ENCODE data around the gene NCK2. TPM values are rescaled to one million over a fixed set of nuclear protein-coding genes. Genes with fewer than 3 reads are reported as not detected.
"Not testable (repeated sequence)": the region's sequence is repeated elsewhere in the genome, so short reads cannot be mapped to it uniquely, and the experiment has no call there.

The NCK2 gene
- total RNA-seq, 1 donor from 2014 or later = 45.9 TPM

- Histone ChIP-seq H3K4me1 (no peaks in the 10 kb centered on the region), H3K27ac (no peak overlapping the region), H3K4me3 (no peak overlapping the region), H3K27me3 (no peaks in the 10 kb centered on the region), H3K9me3 (no peaks in the 10 kb centered on the region), H3K36me3 (peaks cover 0 to 20% of the 10 kb centered on the region in 2 donors)
- TF ChIP-seq POLR2AphosphoS5 (IDR thresholded peaks at IDR 0.05; ENCODE audit: insufficient read depth in 1 of 2, low read depth in 1 of 2) (no peak), CTCF (IDR thresholded peaks at IDR 0.05) (no peak), POLR2A (IDR thresholded peaks at IDR 0.05) (no peak)
- DNase-seq (ENCODE audit: extremely low spot score in 2 of 2) = no peak
- intact Hi-C loops (cut with DNase I) = no loop called here
These were observed 151.5 kb downstream of the NCK2 start for GRCh38 chr2:105895990-105896764.

- no peak overlapping the region for H3K27ac ChIP-seq
- H3K27me3 ChIP-seq = no peaks in the 10 kb centered on the region
- no peak for DNase-seq (ENCODE audit: extremely low spot score in 2 of 2)
- intact Hi-C loops (cut with DNase I) = no loop called here
- no peaks in the 10 kb centered on the region for H3K9me3 ChIP-seq
- no peaks in the 10 kb centered on the region for H3K4me1 ChIP-seq
- TF ChIP-seq POLR2A (IDR thresholded peaks at IDR 0.05) = no peak
- peaks cover 0 to 20% of the 10 kb centered on the region in 2 donors for H3K36me3 ChIP-seq
- H3K4me3 ChIP-seq = no peak overlapping the region
These were observed 152.1 kb downstream of the NCK2 start for GRCh38 chr2:105896765-105897163.

GRCh38 chr2:105897694-105898093 is 153.0 kb downstream of the NCK2 start:
- not testable (repeated sequence) for H3K27ac ChIP-seq

GRCh38 chr2:105903051-105903674 is 158.5 kb downstream of the NCK2 start:
- intact Hi-C loops (cut with DNase I) = no loop called here
- no peak for DNase-seq (ENCODE audit: extremely low spot score in 2 of 2)
- H3K36me3 ChIP-seq = peaks cover 0 to 4% of the 10 kb centered on the region in 2 donors

More at GRCh38 chr2:105897694-105898093, 153.0 kb downstream of the NCK2 start:
- DNase-seq (ENCODE audit: extremely low spot score in 2 of 2); H3K27me3 ChIP-seq; H3K4me3 ChIP-seq; H3K9me3 ChIP-seq; intact Hi-C loops (cut with DNase I); H3K4me1 ChIP-seq: not testable (repeated sequence)
- peaks cover 0 to 20% of the 10 kb centered on the region in 2 donors for H3K36me3 ChIP-seq

GRCh38 chr2:105904938-105905337 is 160.2 kb downstream of the NCK2 start:
- Histone ChIP-seq H3K4me1 (no peaks in the 10 kb centered on the region), H3K27ac (no peak overlapping the region), H3K9me3 (no peaks in the 10 kb centered on the region), H3K27me3 (no peaks in the 10 kb centered on the region), H3K4me3 (no peak overlapping the region), H3K36me3 (no peaks in the 10 kb centered on the region)
- intact Hi-C loops (cut with DNase I) = no loop called here
- TF ChIP-seq POLR2AphosphoS5 (IDR thresholded peaks at IDR 0.05; ENCODE audit: insufficient read depth in 1 of 2, low read depth in 1 of 2) (no peak), POLR2A (IDR thresholded peaks at IDR 0.05) (no peak), CTCF (IDR thresholded peaks at IDR 0.05) (no peak)
- DNase-seq (ENCODE audit: extremely low spot score in 2 of 2) = no peak

More at GRCh38 chr2:105903051-105903674, 158.5 kb downstream of the NCK2 start:
- no peaks in the 10 kb centered on the region for H3K9me3 ChIP-seq
- no peaks in the 10 kb centered on the region for H3K4me1 ChIP-seq
- TF ChIP-seq POLR2AphosphoS5 (IDR thresholded peaks at IDR 0.05; ENCODE audit: insufficient read depth in 1 of 2, low read depth in 1 of 2) (no peak), CTCF (IDR thresholded peaks at IDR 0.05) (no peak), POLR2A (IDR thresholded peaks at IDR 0.05) (no peak)
- H3K27ac ChIP-seq = no peak overlapping the region
- H3K27me3 ChIP-seq = no peaks in the 10 kb centered on the region
- no peak overlapping the region for H3K4me3 ChIP-seq

- Histone ChIP-seq H3K4me1 (no peaks in the 10 kb centered on the region), H3K36me3 (no peaks in the 10 kb centered on the region), H3K27me3 (no peaks in the 10 kb centered on the region), H3K27ac (no peak overlapping the region), H3K9me3 (no peaks in the 10 kb centered on the region), H3K4me3 (no peak overlapping the region)
- no peak for TF ChIP-seq POLR2AphosphoS5 (IDR thresholded peaks at IDR 0.05; ENCODE audit: insufficient read depth in 1 of 2, low read depth in 1 of 2)
- no peak for TF ChIP-seq POLR2A (IDR thresholded peaks at IDR 0.05)
- no peak for TF ChIP-seq CTCF (IDR thresholded peaks at IDR 0.05)
- no peak for DNase-seq (ENCODE audit: extremely low spot score in 2 of 2)
- intact Hi-C loops (cut with DNase I) = no loop called here
These were observed 161.8 kb downstream of the NCK2 start for GRCh38 chr2:105906481-105906880.

Data from vagina (tissue), 2 donors.